ENCODE measurements around the gene NEGR1.

Gene NEGR1

DNA sequence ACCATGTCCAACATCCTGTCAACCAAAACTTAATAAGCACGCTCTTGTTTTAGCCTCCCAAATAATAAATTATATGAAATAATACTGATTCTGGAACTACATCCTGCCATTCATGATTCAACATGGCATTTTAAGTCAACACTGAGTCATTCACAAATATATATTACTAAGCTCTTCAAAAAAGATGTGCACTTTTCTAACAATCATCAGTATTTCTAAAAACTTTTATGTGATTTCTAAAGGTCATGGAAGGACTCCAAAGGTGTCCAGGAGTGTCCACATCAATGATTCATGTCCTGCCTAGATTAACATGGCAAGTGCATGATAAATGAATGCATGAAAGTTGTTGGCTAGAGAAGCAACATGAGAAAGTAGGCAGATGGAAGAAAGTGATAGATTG lies 51.6 kb downstream of the NEGR1 start:
- DNase-seq (ENCODE audit: low read depth in 2 of 2): no peak

GRCh38 chr1:72229893-72230292 lies 52.4 kb downstream of the NEGR1 start:
- no peak for DNase-seq (ENCODE audit: low read depth in 2 of 2)

DNA sequence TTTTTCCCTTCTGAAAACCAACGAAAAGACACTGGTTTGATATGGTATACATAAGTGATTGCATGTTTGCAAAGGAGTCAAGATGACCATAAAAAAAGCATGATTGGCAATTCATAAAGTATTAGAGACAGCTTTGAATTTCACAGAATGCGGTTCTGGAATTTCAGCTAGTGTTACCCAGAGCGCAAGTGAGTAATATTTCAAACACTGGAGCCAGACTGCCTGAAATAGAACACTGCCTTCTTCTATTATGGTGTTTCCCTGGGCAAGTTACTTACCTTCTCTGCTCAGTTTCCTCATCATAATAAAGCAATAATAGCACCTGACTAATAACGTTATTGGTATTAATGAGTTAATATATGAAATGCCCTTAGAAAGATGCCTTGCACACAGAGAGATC lies 54.7 kb downstream of the NEGR1 start:
- DNase-seq (ENCODE audit: low read depth in 2 of 2): no peak

DNA sequence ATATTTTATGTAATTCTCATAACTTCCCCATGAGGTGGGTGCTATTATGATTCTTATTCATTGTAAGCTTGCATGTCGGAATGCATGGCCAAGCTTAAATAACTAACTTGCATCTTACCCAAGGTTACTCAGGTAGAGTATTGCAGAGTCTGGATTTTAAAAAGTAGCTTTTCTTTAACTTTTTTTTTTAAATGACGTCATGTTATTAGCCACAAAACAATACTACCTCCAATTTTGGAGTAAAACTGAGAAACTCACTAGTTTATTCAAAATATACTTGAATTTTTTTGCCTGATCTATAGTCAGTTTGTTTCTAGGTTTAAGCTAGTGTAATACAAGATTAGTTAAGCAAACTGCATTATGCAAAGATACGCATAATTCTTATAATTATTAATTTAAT lies 57.8 kb downstream of the NEGR1 start:
- no peak for DNase-seq (ENCODE audit: low read depth in 2 of 2)

GRCh38 chr1:72221811-72222210 lies 60.5 kb downstream of the NEGR1 start:
- DNase-seq (ENCODE audit: low read depth in 2 of 2): no peak

- no peak for DNase-seq (ENCODE audit: low read depth in 2 of 2)
Observed at GRCh38 chr1:72218141-72218739, 64.1 kb downstream of the NEGR1 start.

- DNase-seq (ENCODE audit: low read depth in 2 of 2): no peak
Observed at GRCh38 chr1:72207059-72207458, 75.3 kb downstream of the NEGR1 start.

DNA sequence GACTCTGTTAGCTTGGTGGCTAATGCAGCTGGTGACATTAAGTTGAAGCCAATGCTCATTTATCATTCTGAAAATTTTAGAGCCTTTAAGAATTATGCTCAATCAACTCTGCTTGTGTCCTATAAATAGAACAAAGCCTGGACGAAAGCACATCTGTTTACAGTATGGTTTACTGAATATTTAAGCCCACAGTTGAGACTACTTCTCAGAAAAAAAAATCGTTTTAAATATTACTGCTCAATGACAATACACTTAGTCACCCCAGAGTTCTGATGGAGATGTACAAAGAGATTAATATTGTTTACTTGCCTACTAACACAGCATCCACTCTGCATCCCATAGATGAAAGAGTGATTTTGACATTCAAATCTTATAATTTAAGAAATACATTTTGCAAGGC lies 79.6 kb downstream of the NEGR1 start:
- no peak for DNase-seq (ENCODE audit: low read depth in 2 of 2)

DNA sequence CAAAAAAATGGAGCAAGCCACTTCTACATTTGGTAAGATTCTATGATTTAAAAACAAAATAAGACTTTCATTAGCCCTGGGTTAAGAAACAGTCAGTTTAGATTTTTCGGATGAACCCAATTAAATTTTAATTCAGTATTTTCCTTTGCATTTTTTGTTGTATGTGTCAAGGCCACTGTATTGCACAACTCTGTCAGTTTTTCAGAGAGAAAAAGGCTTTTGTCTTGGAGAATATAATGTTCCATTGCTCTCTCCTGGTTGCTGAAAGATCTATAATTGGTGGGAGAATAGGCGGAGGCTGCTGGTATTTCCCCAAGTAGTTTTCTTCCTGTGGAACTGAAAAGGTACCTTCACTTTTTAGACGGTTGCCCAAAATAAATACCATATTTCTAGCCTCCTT lies 84.6 kb downstream of the NEGR1 start:
- DNase-seq (ENCODE audit: low read depth in 2 of 2): no peak

DNA sequence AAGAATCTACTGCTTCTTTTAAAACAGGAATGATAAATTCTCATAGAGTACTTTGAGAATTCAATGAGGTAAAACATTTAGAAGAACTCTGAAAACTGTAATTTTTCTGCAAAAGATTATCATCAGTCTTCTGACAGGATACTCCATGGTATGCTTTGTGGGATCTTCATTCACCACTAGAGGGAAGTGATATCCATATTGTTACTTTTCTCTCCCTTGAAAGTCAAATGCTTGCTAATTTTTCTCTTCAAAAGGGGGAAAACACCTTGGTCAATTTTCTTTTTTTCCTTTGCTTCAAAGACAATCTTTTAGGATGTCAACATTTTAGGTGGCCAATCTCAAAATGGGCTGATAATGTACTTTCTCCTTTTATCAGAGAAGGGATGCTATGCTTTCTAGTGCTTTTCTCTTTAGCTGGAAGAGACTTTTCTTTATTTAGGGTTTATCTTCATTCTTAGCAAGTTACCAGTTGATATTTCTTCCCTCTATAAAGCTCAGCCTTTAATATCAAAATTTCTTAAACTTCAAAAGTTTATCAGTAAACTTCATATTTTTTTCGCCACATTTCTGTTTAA lies 95.5 kb downstream of the NEGR1 start:
- no peak for DNase-seq (ENCODE audit: low read depth in 2 of 2)

GRCh38 chr1:72184099-72184701 lies 98.1 kb downstream of the NEGR1 start:
- DNase-seq (ENCODE audit: low read depth in 2 of 2): no peak

GRCh38 chr1:72182859-72183258 lies 99.5 kb downstream of the NEGR1 start:
- DNase-seq (ENCODE audit: low read depth in 2 of 2): no peak

DNA sequence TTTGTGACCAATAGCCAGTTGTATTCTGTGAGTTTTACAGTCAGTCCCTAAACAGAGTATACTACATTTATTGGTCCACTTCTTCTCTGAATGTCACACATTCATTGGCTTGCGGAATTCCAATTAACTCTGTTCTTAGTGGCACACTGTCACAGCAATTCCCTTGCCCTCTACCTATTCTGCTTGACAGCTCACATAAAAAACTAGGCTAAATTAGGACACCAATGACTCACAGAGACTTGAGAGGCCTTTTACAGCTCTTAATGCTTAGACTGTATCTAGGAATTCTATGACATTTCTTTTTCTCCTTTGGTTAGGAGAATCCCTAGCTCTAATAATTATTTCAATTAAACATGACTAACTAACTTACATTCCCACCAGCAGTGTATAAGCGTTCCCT lies 104.1 kb downstream of the NEGR1 start:
- no peak for DNase-seq (ENCODE audit: low read depth in 2 of 2)

- no peak for DNase-seq (ENCODE audit: low read depth in 2 of 2)
Observed at GRCh38 chr1:72177711-72178110, 104.6 kb downstream of the NEGR1 start.

- DNase-seq (ENCODE audit: low read depth in 2 of 2): no peak
Observed at GRCh38 chr1:72170246-72170645, 112.1 kb downstream of the NEGR1 start.

DNA sequence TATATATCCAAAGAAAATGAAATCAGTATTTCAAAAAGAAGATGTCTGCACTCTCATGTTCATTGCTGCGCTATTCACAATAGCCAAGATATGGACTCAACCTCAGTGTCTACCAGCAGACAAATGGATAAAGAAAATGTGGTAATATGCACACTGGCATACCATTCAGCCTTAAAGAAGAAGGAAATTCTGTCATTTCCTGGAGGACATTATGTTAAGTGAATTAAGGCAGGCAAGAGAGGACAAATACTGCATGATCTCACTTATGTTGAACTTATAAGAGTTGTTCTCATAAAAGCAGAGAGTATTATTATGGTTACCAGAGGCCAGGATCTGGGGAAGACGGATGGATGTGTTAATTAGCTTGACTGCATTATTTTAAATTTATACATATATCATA lies 115.9 kb downstream of the NEGR1 start:
- DNase-seq (ENCODE audit: low read depth in 2 of 2): no peak

GRCh38 chr1:72150508-72150907 lies 131.8 kb downstream of the NEGR1 start:
- no peak for DNase-seq (ENCODE audit: low read depth in 2 of 2)

GRCh38 chr1:72141875-72142274 lies 140.5 kb downstream of the NEGR1 start:
- no peak for DNase-seq (ENCODE audit: low read depth in 2 of 2)

DNA sequence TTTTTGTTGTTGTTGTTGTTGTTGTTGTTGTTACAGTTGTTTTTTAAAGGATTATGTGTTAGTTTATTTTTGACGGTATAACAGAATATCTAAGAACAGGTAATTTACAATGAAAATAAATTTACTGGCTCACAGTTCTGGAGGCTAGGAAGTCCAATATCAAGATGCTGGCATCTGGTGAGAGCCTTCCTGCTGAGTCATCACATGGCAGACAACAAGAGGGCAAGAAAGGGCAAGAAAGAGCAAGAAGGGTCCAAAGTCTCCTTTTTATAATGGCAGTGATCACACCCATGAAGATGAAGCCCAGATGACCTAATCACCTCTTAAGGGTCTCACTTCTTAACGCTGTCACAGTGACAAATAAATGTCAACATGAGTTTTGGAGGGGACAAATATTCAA lies 142.1 kb downstream of the NEGR1 start:
- DNase-seq (ENCODE audit: low read depth in 2 of 2): no peak

- DNase-seq (ENCODE audit: low read depth in 2 of 2): no peak
Observed at GRCh38 chr1:72137656-72138055, 144.7 kb downstream of the NEGR1 start.

DNA sequence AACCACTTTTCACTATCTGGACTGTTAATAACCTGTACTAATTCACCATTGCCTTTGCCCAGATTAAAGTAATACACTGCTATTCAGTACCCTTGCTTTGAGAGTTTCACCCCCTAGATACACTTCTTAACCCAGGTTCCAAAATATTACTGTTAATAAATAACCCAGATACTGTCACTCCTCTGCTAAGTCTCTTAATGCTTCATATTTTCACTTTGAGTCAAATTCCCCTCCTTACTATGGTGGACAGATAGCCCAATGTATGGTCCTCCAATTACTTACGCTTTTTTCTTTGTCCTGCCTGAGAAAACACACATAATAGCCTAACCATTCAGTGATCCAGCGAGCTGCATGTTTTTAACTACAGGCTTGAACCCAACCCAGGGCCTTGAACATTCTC lies 152.5 kb downstream of the NEGR1 start:
- DNase-seq (ENCODE audit: low read depth in 2 of 2): no peak

- DNase-seq (ENCODE audit: low read depth in 2 of 2): no peak
Observed at GRCh38 chr1:72122099-72122880, 160.0 kb downstream of the NEGR1 start.

DNA sequence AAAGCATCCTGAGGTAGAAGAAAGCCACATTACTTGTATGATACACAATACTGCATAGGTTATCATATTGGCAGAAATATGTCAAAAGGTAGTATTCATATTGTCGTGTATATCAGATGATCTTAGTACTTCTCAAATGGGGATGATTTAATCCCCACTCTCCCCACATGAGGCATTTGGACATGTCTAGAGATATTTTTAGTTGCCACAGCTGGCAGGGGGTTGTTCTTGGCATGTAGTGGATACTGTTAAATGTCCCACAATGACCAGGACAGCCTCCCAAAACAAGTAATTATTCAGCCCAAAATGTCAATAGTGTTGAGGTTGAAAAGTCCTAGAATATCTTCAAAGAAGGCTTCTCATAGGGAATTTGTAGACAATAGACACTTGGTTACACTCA lies 162.8 kb downstream of the NEGR1 start:
- no peak for DNase-seq (ENCODE audit: low read depth in 2 of 2)
